ENCODE results near the gene MUC21. TPM values are rescaled to one million over a fixed set of nuclear protein-coding genes. Genes with fewer than 3 reads are reported as not detected.

The MUC21 gene
- polyA plus RNA-seq, 1 of the 3 experiments (the other 2 are of a cell fraction) = not detected

DNA sequence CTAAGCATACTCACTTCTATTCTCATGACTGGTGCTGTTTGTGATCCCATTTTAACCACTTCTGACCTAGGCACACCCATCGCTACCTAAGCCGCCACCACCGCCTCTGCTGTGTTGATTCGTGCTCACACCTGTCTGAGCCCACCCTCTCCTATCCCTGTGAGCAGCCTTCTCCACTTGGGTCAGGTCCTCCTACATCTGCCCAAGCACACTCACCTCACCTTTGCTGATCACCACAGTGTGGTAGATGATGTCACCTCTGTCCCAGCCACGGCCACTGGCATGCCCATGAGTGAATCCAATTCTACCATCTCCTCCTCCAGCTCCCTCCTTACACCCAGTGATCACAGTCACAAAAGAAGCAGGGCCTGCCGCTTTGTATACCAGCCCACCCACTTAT, 47.6 kb downstream of the MUC21 start:
- H3F3A ChIP-seq (replicated peaks; ENCODE audit: insufficient read depth) = no peaks in the 10 kb centered on the region
- no peak overlapping the region for H3K4me2 ChIP-seq
- DNase-seq = no peak
- H3K27ac ChIP-seq (ENCODE audit: low read depth in 2 of 2, low read length in 1 of 2) = no peak overlapping the region
- POLR2A ChIA-PET = no interaction called here
- H3K9me2 ChIP-seq = no peaks in the 10 kb centered on the region
- no peaks in the 10 kb centered on the region for H4K20me1 ChIP-seq (ENCODE audit: insufficient read depth)
- TF ChIP-seq ELF1 (IDR thresholded peaks at IDR 0.05) = no peak
- H3K4me3 ChIP-seq (ENCODE audit: low read depth in 2 of 2, low read length in 1 of 2) = no peak overlapping the region
- no peaks in the 10 kb centered on the region; the same call in 1 of the 2 replicates for H3K27me3 ChIP-seq (ENCODE audit: insufficient read depth)
- no peaks in the 10 kb centered on the region for H3K9me3 ChIP-seq
- H3K36me3 ChIP-seq (replicated peaks in 1 of 2; ENCODE audit: control insufficient read depth in 1 of 2, insufficient read depth in 2 of 2, low read length in 1 of 2) = no peaks in the 10 kb centered on the region
- no peak overlapping the region for H3K9ac ChIP-seq
- WGBS (ENCODE audit: low lambda C conversion rate) = 52% methylated on average over 6 of the region's 6 CpGs
- H3K4me1 ChIP-seq (ENCODE audit: control insufficient read depth in 1 of 2, insufficient read depth in 2 of 2, low read depth in 1 of 2, low read length in 1 of 2) = no peaks in the 10 kb centered on the region
- H3K79me2 ChIP-seq (ENCODE audit: insufficient read depth) = no peaks in the 10 kb centered on the region
- no peak overlapping the region for H2AFZ ChIP-seq (ENCODE audit: low read depth)
- CTCF ChIA-PET = no interaction called here

DNA sequence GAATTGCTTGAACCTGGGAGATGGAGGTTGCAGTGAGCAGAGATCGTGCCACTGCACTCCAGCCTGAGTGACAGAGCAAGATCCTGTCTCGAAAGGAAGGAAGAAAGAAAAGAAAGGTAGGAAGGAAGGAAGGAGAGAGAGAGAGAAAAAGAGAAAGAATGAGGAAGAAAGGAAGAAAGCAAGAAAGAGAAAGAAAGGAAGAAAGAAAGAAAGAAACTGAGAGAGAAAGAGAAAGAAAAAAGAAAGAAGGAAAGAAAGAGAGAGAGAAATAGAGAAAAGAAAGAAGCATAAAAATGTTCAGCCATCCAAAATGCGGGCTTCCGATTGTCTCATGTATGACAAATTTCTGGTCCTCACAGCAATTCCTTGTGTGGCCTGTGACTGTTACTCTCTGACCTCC, 49.6 kb downstream of the MUC21 start:
- Histone ChIP-seq H3K9me2 (no peaks in the 10 kb centered on the region), H3K27me3 (ENCODE audit: insufficient read depth) (no peaks in the 10 kb centered on the region; the same call in 1 of the 2 replicates), H3K4me1 (ENCODE audit: control insufficient read depth in 1 of 2, insufficient read depth in 2 of 2, low read depth in 1 of 2, low read length in 1 of 2) (peaks cover 3 to 7% of the 10 kb centered on the region in 2 experiments; a peak in 2 of 4 replicates), H2AFZ (ENCODE audit: low read depth) (no peak overlapping the region), H3K4me3 (ENCODE audit: low read depth in 2 of 2, low read length in 1 of 2) (no peak overlapping the region), H3K9ac (no peak overlapping the region), H3F3A (replicated peaks; ENCODE audit: insufficient read depth) (no peaks in the 10 kb centered on the region), H3K36me3 (replicated peaks in 1 of 2; ENCODE audit: control insufficient read depth in 1 of 2, insufficient read depth in 2 of 2, low read length in 1 of 2) (no peaks in the 10 kb centered on the region), H3K9me3 (no peaks in the 10 kb centered on the region), H3K27ac (ENCODE audit: low read depth in 2 of 2, low read length in 1 of 2) (no peak overlapping the region), H3K4me2 (no peak overlapping the region), H4K20me1 (ENCODE audit: insufficient read depth) (no peaks in the 10 kb centered on the region), H3K79me2 (ENCODE audit: insufficient read depth) (no peaks in the 10 kb centered on the region)
- ChIA-PET CTCF (interaction anchor here (1.1 to 1.5 kb wide), 2 partner anchors 36 to 47 kb away, joined by 3 read pairs; no protein-coding TSS in a partner anchor), POLR2A (no interaction called here)
- DNase-seq = no peak
- 47% methylated on average over 4 of the region's 4 CpGs for WGBS (ENCODE audit: low lambda C conversion rate)
- no peak for TF ChIP-seq MXI1 (IDR thresholded peaks at IDR 0.05; ENCODE audit: low read depth, low read length)
- no peak for TF ChIP-seq RCOR1 (IDR thresholded peaks at IDR 0.05; ENCODE audit: low read length)
- no peak for TF ChIP-seq GATA2 (CRISPR knock-in tag; IDR thresholded peaks at IDR 0.05)
- no peak for TF ChIP-seq FOXM1 (IDR thresholded peaks at IDR 0.05; ENCODE audit: low read depth)
- no peak for TF ChIP-seq FOSL2 (IDR thresholded peaks at IDR 0.05; ENCODE audit: borderline replicate concordance, low read depth)
- TF ChIP-seq, protein P1, sequence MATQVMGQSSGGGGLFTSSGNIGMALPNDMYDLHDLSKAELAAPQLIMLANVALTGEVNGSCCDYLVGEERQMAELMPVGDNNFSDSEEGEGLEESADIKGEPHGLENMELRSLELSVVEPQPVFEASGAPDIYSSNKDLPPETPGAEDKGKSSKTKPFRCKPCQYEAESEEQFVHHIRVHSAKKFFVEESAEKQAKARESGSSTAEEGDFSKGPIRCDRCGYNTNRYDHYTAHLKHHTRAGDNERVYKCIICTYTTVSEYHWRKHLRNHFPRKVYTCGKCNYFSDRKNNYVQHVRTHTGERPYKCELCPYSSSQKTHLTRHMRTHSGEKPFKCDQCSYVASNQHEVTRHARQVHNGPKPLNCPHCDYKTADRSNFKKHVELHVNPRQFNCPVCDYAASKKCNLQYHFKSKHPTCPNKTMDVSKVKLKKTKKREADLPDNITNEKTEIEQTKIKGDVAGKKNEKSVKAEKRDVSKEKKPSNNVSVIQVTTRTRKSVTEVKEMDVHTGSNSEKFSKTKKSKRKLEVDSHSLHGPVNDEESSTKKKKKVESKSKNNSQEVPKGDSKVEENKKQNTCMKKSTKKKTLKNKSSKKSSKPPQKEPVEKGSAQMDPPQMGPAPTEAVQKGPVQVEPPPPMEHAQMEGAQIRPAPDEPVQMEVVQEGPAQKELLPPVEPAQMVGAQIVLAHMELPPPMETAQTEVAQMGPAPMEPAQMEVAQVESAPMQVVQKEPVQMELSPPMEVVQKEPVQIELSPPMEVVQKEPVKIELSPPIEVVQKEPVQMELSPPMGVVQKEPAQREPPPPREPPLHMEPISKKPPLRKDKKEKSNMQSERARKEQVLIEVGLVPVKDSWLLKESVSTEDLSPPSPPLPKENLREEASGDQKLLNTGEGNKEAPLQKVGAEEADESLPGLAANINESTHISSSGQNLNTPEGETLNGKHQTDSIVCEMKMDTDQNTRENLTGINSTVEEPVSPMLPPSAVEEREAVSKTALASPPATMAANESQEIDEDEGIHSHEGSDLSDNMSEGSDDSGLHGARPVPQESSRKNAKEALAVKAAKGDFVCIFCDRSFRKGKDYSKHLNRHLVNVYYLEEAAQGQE (IDR thresholded peaks at IDR 0.05; ENCODE audit: low read depth, low read length) = no peak
- no peak for TF ChIP-seq NFIC (IDR thresholded peaks at IDR 0.05; ENCODE audit: borderline replicate concordance)
- no peak for TF ChIP-seq RAD21 (IDR thresholded peaks at IDR 0.05; ENCODE audit: low read length)
- no peak for TF ChIP-seq FOXJ3 (CRISPR knock-in tag; IDR thresholded peaks at IDR 0.05)
- TF ChIP-seq, protein P2, sequence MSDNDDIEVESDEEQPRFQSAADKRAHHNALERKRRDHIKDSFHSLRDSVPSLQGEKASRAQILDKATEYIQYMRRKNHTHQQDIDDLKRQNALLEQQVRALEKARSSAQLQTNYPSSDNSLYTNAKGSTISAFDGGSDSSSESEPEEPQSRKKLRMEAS (IDR thresholded peaks at IDR 0.05; ENCODE audit: low read depth) = no peak
- TF ChIP-seq MEF2A (IDR thresholded peaks at IDR 0.05; ENCODE audit: borderline replicate concordance, low read depth) = no peak
- no peak for TF ChIP-seq SIN3A (IDR thresholded peaks at IDR 0.05; ENCODE audit: borderline replicate concordance, low read depth, low read length)

All from SK-N-SH (cell line).